SK-N-SH (cell line): Measurements from ENCODE around the gene ESPNL. TPM values are rescaled to one million over a fixed set of nuclear protein-coding genes. Genes with fewer than 3 reads are reported as not detected.

Experiments used
- CTCF ChIA-PET: fragments of 300-600, 350-600 bp; formaldehyde crosslinking; extraction: SDS; loops from one replicate; lab custom pipeline; 2021; lab: Yijun Ruan, JAX
- POLR2A ChIA-PET: fragments of 350-600 bp; sonication (Branson Sonifier 250); formaldehyde crosslinking; extraction: SDS; loops from one replicate; lab custom pipeline; 2020; ENCODE audit warnings: antibody characterized with exemption, inconsistent platforms; lab: Yijun Ruan, JAX
- DNase-seq: peaks from one replicate; pipeline ENCODE4 v3.0.0; 2012
- H2AFZ ChIP-seq: fragments of 200-600 bp; sonication (generic); 2 replicates; pipeline ENCODE4 v1.8.1; 2016; ENCODE audit warnings: antibody characterized with exemption, mild to moderate bottlenecking, low read depth
- H3F3A ChIP-seq: fragments of 200-600 bp; sonication (generic); replicated peaks from 2 replicates; pipeline ENCODE3; 2016; ENCODE audit warnings: antibody characterized with exemption, mild to moderate bottlenecking; ENCODE audit not compliant: insufficient read depth
- H3K27ac ChIP-seq, 2 experiments: fragments of 200-500 bp in 1 of 2; fragments of 200-600 bp in 1 of 2; sonication (Bioruptor generic) in 1 of 2; sonication (generic), shearing (Covaris generic) in 1 of 2; 2 replicates each; pipeline versions ENCODE4 v1.5.1 to v1.6.1; 2014 to 2016; ENCODE audit warnings: low read depth in 2 of 2, inconsistent platforms in 1 of 2, low read length in 1 of 2, mild to moderate bottlenecking in 1 of 2, mixed read lengths in 1 of 2
- H3K27me3 ChIP-seq: fragments of 200-600 bp; sonication (generic), shearing (Covaris generic); 2 replicates; pipeline ENCODE4 v1.6.1; 2016; ENCODE audit warnings: mixed run types; ENCODE audit not compliant: insufficient read depth
- H3K36me3 ChIP-seq, 2 experiments: fragments of 200-500 bp in 1 of 2; fragments of 200-600 bp in 1 of 2; sonication (Bioruptor generic) in 1 of 2; sonication (generic) in 1 of 2; replicated peaks in 1 of 2; 2 replicates each; pipeline versions ENCODE3 to v1.5.1; 2014 to 2016; ENCODE audit warnings: low read length in 1 of 2, mild to moderate bottlenecking in 1 of 2; ENCODE audit not compliant: insufficient read depth in 2 of 2, control insufficient read depth in 1 of 2
- H3K4me1 ChIP-seq, 2 experiments: fragments of 200-500 bp in 1 of 2; fragments of 200-600 bp in 1 of 2; sonication (Bioruptor generic) in 1 of 2; sonication (generic), shearing (Covaris generic) in 1 of 2; 2 replicates each; pipeline versions ENCODE4 v1.5.1 to v1.6.1; 2014 to 2016; ENCODE audit warnings: low read depth in 1 of 2, low read length in 1 of 2, mixed run types in 1 of 2; ENCODE audit not compliant: insufficient read depth in 2 of 2, control insufficient read depth in 1 of 2
- H3K4me2 ChIP-seq: fragments of 200-600 bp; sonication (generic), shearing (Covaris generic); 2 replicates; pipeline ENCODE4 v1.6.1; 2017; ENCODE audit warnings: mixed run types
- H3K4me3 ChIP-seq, 2 experiments: fragments of 200-500 bp in 1 of 2; fragments of 200-600 bp in 1 of 2; sonication (Bioruptor generic) in 1 of 2; sonication (generic), shearing (Covaris generic) in 1 of 2; 2 replicates each; pipeline versions ENCODE4 v1.5.1 to v1.8.1; 2014 to 2016; ENCODE audit warnings: low read depth in 2 of 2, inconsistent platforms in 1 of 2, low read length in 1 of 2, mild to moderate bottlenecking in 1 of 2, mixed read lengths in 1 of 2, moderate library complexity in 1 of 2
- H3K79me2 ChIP-seq: fragments of 200-600 bp; sonication (generic); 2 replicates; pipeline ENCODE4 v1.8.1; 2017; ENCODE audit warnings: mild to moderate bottlenecking; ENCODE audit not compliant: insufficient read depth
- H3K9ac ChIP-seq: fragments of 200-600 bp; sonication (generic); 2 replicates; pipeline ENCODE4 v1.6.1; 2017; ENCODE audit warnings: mixed run types
- H3K9me2 ChIP-seq: fragments of 200-600 bp; sonication (generic); 2 replicates; pipeline ENCODE4 v1.6.1; 2017; ENCODE audit warnings: mixed run types
- H3K9me3 ChIP-seq: fragments of 200-600 bp; sonication (generic); 2 replicates; pipeline ENCODE4 v1.6.1; 2017; ENCODE audit warnings: mixed run types, mild to moderate bottlenecking, moderate library complexity
- H4K20me1 ChIP-seq: fragments of 200-600 bp; sonication (generic); 2 replicates; pipeline ENCODE4 v1.6.1; 2017; ENCODE audit warnings: mild to moderate bottlenecking, mixed run types; ENCODE audit not compliant: insufficient read depth
- EP300 ChIP-seq, 2 experiments: IDR thresholded peaks; 2 replicates each; pipeline versions ENCODE4 v1.4.0 to v1.6.1; 2012; ENCODE audit warnings: borderline replicate concordance in 1 of 2, low read depth in 1 of 2, low read length in 1 of 2
- RCOR1 ChIP-seq: fragments of 150-350 bp; IDR thresholded peaks from 2 replicates; pipeline ENCODE4 v1.6.1; 2017; ENCODE audit warnings: antibody characterized with exemption, low read length
- SMC3 ChIP-seq: IDR thresholded peaks from 2 replicates; pipeline ENCODE4 v1.6.1; 2012; ENCODE audit warnings: low read depth, low read length, improper control_type of control experiment
- TAF1 ChIP-seq: IDR thresholded peaks from 2 replicates; pipeline ENCODE4 v1.6.1; 2012; ENCODE audit warnings: low read depth, mild to moderate bottlenecking, low read length, moderate library complexity, borderline replicate concordance
- WGBS: methylation state at CpG from one replicate; pipeline ENCODE4 v1.1.6; 2017; ENCODE audit warnings: low lambda C conversion rate; 5-methylcytosine and 5-hydroxymethylcytosine counted together
- polyA plus RNA-seq, 3 experiments: library from polyadenylated mRNA; depleted of rRNA; stranded (reverse); fragments of >200 nt; gene quantifications; 2 replicates each; pipeline ENCODE4 v1.2.3, GENCODE V29; 2012
- TF ChIP-seq, protein P1 (sequence below): IDR thresholded peaks from 2 replicates; pipeline ENCODE4 v1.4.0; 2012; ENCODE audit warnings: low read depth, borderline replicate concordance
- TF ChIP-seq, protein P2 (sequence below): IDR thresholded peaks from 2 replicates; pipeline ENCODE4 v1.4.0; 2012; ENCODE audit warnings: low read depth, borderline replicate concordance
- TF ChIP-seq, protein P3 (sequence below): IDR thresholded peaks from 2 replicates; pipeline ENCODE4 v1.6.1; 2012; ENCODE audit warnings: mild to moderate bottlenecking, low read depth, low read length, moderate library complexity

The ESPNL gene
- polyA plus RNA-seq, 1 of the 3 experiments (the other 2 are of a cell fraction), result 0.05 TPM

DNA sequence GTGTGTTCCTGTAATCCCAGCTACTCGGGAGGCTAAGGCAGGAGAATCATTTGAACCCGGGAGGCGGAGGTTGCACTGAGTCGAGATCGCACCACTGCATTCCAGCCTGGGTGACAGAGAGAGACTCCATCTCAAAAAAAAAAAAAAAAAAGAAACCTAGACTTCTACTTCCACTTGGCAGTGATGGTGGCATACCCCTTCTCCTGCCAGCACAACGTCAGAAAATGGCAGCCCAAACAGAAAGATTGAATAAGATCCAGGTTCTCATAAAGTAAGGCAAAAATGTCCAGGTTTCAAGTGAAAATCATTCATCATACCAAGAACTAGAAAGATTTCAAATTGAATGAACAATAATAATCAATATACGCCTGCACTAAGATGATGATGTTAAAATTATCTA lies 15.4 kb upstream of the ESPNL start:
- H3K27ac ChIP-seq, result no peak overlapping the region
- H3K9me3 ChIP-seq, result no peaks in the 10 kb centered on the region
- ChIA-PET CTCF (interaction anchor here (0.7 kb wide), 1 partner anchor 23 kb away, joined by 3 read pairs; no protein-coding TSS in a partner anchor), POLR2A (no interaction called here)
- WGBS, result 97% methylated on average over 7 of the region's 7 CpGs
- no peak overlapping the region for H3K4me2 ChIP-seq
- H3F3A ChIP-seq, result no peaks in the 10 kb centered on the region
- TF ChIP-seq, protein P1, sequence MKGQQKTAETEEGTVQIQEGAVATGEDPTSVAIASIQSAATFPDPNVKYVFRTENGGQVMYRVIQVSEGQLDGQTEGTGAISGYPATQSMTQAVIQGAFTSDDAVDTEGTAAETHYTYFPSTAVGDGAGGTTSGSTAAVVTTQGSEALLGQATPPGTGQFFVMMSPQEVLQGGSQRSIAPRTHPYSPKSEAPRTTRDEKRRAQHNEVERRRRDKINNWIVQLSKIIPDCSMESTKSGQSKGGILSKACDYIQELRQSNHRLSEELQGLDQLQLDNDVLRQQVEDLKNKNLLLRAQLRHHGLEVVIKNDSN, result no peak
- TF ChIP-seq, protein P2, sequence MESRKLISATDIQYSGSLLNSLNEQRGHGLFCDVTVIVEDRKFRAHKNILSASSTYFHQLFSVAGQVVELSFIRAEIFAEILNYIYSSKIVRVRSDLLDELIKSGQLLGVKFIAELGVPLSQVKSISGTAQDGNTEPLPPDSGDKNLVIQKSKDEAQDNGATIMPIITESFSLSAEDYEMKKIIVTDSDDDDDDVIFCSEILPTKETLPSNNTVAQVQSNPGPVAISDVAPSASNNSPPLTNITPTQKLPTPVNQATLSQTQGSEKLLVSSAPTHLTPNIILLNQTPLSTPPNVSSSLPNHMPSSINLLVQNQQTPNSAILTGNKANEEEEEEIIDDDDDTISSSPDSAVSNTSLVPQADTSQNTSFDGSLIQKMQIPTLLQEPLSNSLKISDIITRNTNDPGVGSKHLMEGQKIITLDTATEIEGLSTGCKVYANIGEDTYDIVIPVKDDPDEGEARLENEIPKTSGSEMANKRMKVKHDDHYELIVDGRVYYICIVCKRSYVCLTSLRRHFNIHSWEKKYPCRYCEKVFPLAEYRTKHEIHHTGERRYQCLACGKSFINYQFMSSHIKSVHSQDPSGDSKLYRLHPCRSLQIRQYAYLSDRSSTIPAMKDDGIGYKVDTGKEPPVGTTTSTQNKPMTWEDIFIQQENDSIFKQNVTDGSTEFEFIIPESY, result no peak
- TF ChIP-seq EP300 (IDR thresholded peaks at IDR 0.05; ENCODE audit: borderline replicate concordance in 1 of 2, low read depth in 1 of 2, low read length in 1 of 2) (no peak), SMC3 (no peak)
- TF ChIP-seq, protein P3, sequence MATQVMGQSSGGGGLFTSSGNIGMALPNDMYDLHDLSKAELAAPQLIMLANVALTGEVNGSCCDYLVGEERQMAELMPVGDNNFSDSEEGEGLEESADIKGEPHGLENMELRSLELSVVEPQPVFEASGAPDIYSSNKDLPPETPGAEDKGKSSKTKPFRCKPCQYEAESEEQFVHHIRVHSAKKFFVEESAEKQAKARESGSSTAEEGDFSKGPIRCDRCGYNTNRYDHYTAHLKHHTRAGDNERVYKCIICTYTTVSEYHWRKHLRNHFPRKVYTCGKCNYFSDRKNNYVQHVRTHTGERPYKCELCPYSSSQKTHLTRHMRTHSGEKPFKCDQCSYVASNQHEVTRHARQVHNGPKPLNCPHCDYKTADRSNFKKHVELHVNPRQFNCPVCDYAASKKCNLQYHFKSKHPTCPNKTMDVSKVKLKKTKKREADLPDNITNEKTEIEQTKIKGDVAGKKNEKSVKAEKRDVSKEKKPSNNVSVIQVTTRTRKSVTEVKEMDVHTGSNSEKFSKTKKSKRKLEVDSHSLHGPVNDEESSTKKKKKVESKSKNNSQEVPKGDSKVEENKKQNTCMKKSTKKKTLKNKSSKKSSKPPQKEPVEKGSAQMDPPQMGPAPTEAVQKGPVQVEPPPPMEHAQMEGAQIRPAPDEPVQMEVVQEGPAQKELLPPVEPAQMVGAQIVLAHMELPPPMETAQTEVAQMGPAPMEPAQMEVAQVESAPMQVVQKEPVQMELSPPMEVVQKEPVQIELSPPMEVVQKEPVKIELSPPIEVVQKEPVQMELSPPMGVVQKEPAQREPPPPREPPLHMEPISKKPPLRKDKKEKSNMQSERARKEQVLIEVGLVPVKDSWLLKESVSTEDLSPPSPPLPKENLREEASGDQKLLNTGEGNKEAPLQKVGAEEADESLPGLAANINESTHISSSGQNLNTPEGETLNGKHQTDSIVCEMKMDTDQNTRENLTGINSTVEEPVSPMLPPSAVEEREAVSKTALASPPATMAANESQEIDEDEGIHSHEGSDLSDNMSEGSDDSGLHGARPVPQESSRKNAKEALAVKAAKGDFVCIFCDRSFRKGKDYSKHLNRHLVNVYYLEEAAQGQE, result no peak
- H3K36me3 ChIP-seq, result peaks cover 28 to 38% of the 10 kb centered on the region in 2 experiments
- DNase-seq, result no peak
- no peak overlapping the region for H3K9ac ChIP-seq
- H3K27me3 ChIP-seq, result no peaks in the 10 kb centered on the region
- no peaks in the 10 kb centered on the region for H4K20me1 ChIP-seq
- no peaks in the 10 kb centered on the region for H3K79me2 ChIP-seq
- no peak overlapping the region for H3K4me3 ChIP-seq
- H3K4me1 ChIP-seq, result peaks cover 0 to 10% of the 10 kb centered on the region in 2 experiments; a peak in 1 of 4 replicates
- H2AFZ ChIP-seq, result no peak overlapping the region
- no peaks in the 10 kb centered on the region for H3K9me2 ChIP-seq

DNA sequence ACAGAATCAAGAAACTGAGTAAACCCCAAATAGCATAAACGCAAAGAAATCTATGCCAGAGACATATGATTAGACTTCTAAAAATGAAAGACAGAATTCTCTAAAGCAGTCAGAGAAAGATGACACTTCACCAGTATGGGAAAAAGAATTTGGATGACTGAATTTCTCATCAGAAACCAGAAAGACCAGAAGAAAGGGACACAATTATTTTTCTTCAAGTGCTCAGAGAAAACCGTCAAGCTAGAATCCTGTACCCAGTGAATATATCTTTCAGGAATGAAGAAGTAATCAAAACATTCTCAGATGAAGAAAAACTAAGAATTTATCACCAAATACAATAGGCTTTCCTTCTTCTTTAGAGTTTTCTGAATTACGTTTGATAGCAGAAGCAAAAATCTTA lies 14.2 kb upstream of the ESPNL start:
- no peaks in the 10 kb centered on the region for H4K20me1 ChIP-seq
- no peak overlapping the region for H3K9ac ChIP-seq
- TF ChIP-seq, protein P1, result no peak
- TF ChIP-seq TAF1 (no peak), RCOR1 (no peak)
- no peaks in the 10 kb centered on the region for H3K27me3 ChIP-seq
- no peak overlapping the region for H2AFZ ChIP-seq
- H3K9me3 ChIP-seq, result no peaks in the 10 kb centered on the region
- H3K36me3 ChIP-seq, result peaks cover 17 to 37% of the 10 kb centered on the region in 2 experiments
- H3K4me3 ChIP-seq, result no peak overlapping the region
- H3K27ac ChIP-seq, result no peak overlapping the region
- no peaks in the 10 kb centered on the region for H3K79me2 ChIP-seq
- H3K4me2 ChIP-seq, result no peak overlapping the region
- DNase-seq, result no peak
- H3K4me1 ChIP-seq, result peaks cover 0 to 5% of the 10 kb centered on the region in 2 experiments; a peak in 1 of 4 replicates
- H3K9me2 ChIP-seq, result no peaks in the 10 kb centered on the region
- WGBS, result 93% methylated on average over 3 of the region's 3 CpGs
- H3F3A ChIP-seq, result no peaks in the 10 kb centered on the region
- POLR2A ChIA-PET, result interaction anchor here (0.6 kb wide), 1 partner anchor 207 kb away, joined by 3 read pairs; no protein-coding TSS in a partner anchor
- CTCF ChIA-PET, result no interaction called here
